HG02588 (cell line): Measurements from ENCODE around the gene SMC4.
"Not testable (repeated sequence)": the region's sequence is repeated elsewhere in the genome, so short reads cannot be mapped to it uniquely, and the experiment has no call there.

Experiments used
- ATAC-seq: cut with Tn5 transposase; IDR thresholded peaks from one replicate; pipeline ENCODE4 v1.9.1; 2021; ENCODE audit warnings: mild to moderate bottlenecking, moderate library complexity; ENCODE audit not compliant: unreplicated experiment

SMC4 gene

GRCh38 chr3:160399125-160400029, at the start of gene SMC4, which contains the start of gene IFT80:
TSS of gene SMC4 (plus strand) at chr3:160399650. CDS start at chr3:160400827, 1,177 bp downstream.
TSS of gene IFT80 (minus strand) at chr3:160399225. CDS start at chr3:160384600, 14,625 bp downstream.
- ATAC-seq: peak; percentile 93

GRCh38 chr3:160355826-160356225, 43.6 kb upstream of the SMC4 start:
- no peak for ATAC-seq

GRCh38 chr3:160362896-160363295, 36.6 kb upstream of the SMC4 start:
- ATAC-seq: not testable (repeated sequence)

- ATAC-seq: no peak
Observed at GRCh38 chr3:160365869-160366522, 33.5 kb upstream of the SMC4 start.

- ATAC-seq: peak; percentile 54
Observed at GRCh38 chr3:160368804-160369203, 30.6 kb upstream of the SMC4 start.

GRCh38 chr3:160369784-160370183, 29.7 kb upstream of the SMC4 start:
- ATAC-seq: no peak

- no peak for ATAC-seq
Observed at GRCh38 chr3:160370987-160371857, 28.2 kb upstream of the SMC4 start.

- no peak for ATAC-seq
Observed at GRCh38 chr3:160372780-160373179, 26.7 kb upstream of the SMC4 start.

- no peak for ATAC-seq
Observed at GRCh38 chr3:160373655-160374054, 25.8 kb upstream of the SMC4 start.

- ATAC-seq: no peak
Observed at GRCh38 chr3:160374472-160374871, 25.0 kb upstream of the SMC4 start.

- ATAC-seq: no peak
Observed at GRCh38 chr3:160374925-160375324, 24.5 kb upstream of the SMC4 start.

- ATAC-seq: no peak
Observed at GRCh38 chr3:160376681-160377080, 22.8 kb upstream of the SMC4 start.

GRCh38 chr3:160378331-160379109, 20.9 kb upstream of the SMC4 start:
- no peak for ATAC-seq

GRCh38 chr3:160379628-160380214, 19.7 kb upstream of the SMC4 start:
- no peak for ATAC-seq

GRCh38 chr3:160381470-160381869, 18.0 kb upstream of the SMC4 start:
- no peak for ATAC-seq

GRCh38 chr3:160384639-160385318, 14.7 kb upstream of the SMC4 start:
- no peak for ATAC-seq

- ATAC-seq: no peak
Observed at GRCh38 chr3:160390565-160391138, 8.8 kb upstream of the SMC4 start.

- no peak for ATAC-seq
Observed at GRCh38 chr3:160392798-160393197, 6.7 kb upstream of the SMC4 start.
